Measurements from ENCODE around the gene GPRC5D. TPM values are rescaled to one million over a fixed set of nuclear protein-coding genes. Genes with fewer than 3 reads are reported as not detected.

Gene GPRC5D
- total RNA-seq, 1 donor from 2014 or later = 0.35 TPM

- intact Hi-C loops (cut with micrococcal nuclease) = no loop called here
- CTCF ChIA-PET = interaction anchor here (1.1 to 1.3 kb wide), 2 partner anchors 25 to 154 kb away, joined by 3 to 4 read pairs; no protein-coding TSS in a partner anchor
- DNase-seq (no peak), ATAC-seq (ENCODE audit: low read depth) (no peak)
- Mint-ChIP-seq H3K27me3 (peaks cover 10% of the 10 kb centered on the region), H3K9me3 (no peaks in the 10 kb centered on the region), H3K36me3 (ENCODE audit: low read depth) (no peaks in the 10 kb centered on the region), H3K4me1 (no peaks in the 10 kb centered on the region), H3K27ac (no peak overlapping the region), H3K4me3 (no peak overlapping the region)
- POLR2A ChIA-PET = no interaction called here
- no peak for TF ChIP-seq CTCF (IDR thresholded peaks at IDR 0.05)
Measured at GRCh38 chr12:12941450-12942350, 10.3 kb downstream of the GPRC5D start.

- H3K27ac Mint-ChIP-seq = no peak overlapping the region
- no peak for ATAC-seq (ENCODE audit: low read depth)
- POLR2A ChIA-PET = no interaction called here
- H3K36me3 Mint-ChIP-seq (ENCODE audit: low read depth) = no peaks in the 10 kb centered on the region
- no peaks in the 10 kb centered on the region for H3K4me1 Mint-ChIP-seq
- no peak for DNase-seq
- CTCF ChIA-PET = no interaction called here
- no peak for TF ChIP-seq CTCF (IDR thresholded peaks at IDR 0.05)
- peaks cover 10% of the 10 kb centered on the region for H3K27me3 Mint-ChIP-seq
- H3K9me3 Mint-ChIP-seq = no peaks in the 10 kb centered on the region
- H3K4me3 Mint-ChIP-seq = no peak overlapping the region
- intact Hi-C loops (cut with micrococcal nuclease) = no loop called here
Measured at GRCh38 chr12:12939888-12940287, 12.1 kb downstream of the GPRC5D start.

- CTCF ChIA-PET = no interaction called here
- intact Hi-C loops (cut with micrococcal nuclease) = no loop called here
Measured at GRCh38 chr12:12938541-12938940, 13.4 kb downstream of the GPRC5D start.

GRCh38 chr12:12936983-12937491, 14.9 kb downstream of the GPRC5D start:
- H3K27me3 Mint-ChIP-seq = peaks cover 10% of the 10 kb centered on the region
- no peak overlapping the region for H3K4me3 Mint-ChIP-seq
- no peak for TF ChIP-seq CTCF (IDR thresholded peaks at IDR 0.05)
- no peaks in the 10 kb centered on the region for H3K4me1 Mint-ChIP-seq
- H3K27ac Mint-ChIP-seq = no peak overlapping the region
- no peaks in the 10 kb centered on the region for H3K9me3 Mint-ChIP-seq
- POLR2A ChIA-PET = no interaction called here
- intact Hi-C loops (cut with micrococcal nuclease) = no loop called here
- DNase-seq = no peak
- H3K36me3 Mint-ChIP-seq (ENCODE audit: low read depth) = no peaks in the 10 kb centered on the region
- no peak for ATAC-seq (ENCODE audit: low read depth)
- CTCF ChIA-PET = no interaction called here

More at GRCh38 chr12:12938541-12938940, 13.4 kb downstream of the GPRC5D start:
- Mint-ChIP-seq H3K27ac (no peak overlapping the region), H3K36me3 (ENCODE audit: low read depth) (no peaks in the 10 kb centered on the region), H3K9me3 (no peaks in the 10 kb centered on the region), H3K27me3 (peaks cover 10% of the 10 kb centered on the region), H3K4me1 (no peaks in the 10 kb centered on the region), H3K4me3 (no peak overlapping the region)
- no peak for DNase-seq
- no peak for TF ChIP-seq CTCF (IDR thresholded peaks at IDR 0.05)
- POLR2A ChIA-PET = no interaction called here
- ATAC-seq (ENCODE audit: low read depth) = no peak

GRCh38 chr12:12934556-12934955, 17.4 kb downstream of the GPRC5D start:
- CTCF ChIA-PET = no interaction called here
- ATAC-seq (ENCODE audit: low read depth) = no peak
- H3K27me3 Mint-ChIP-seq = peaks cover 10% of the 10 kb centered on the region

More at GRCh38 chr12:12934556-12934955, 17.4 kb downstream of the GPRC5D start:
- intact Hi-C loops (cut with micrococcal nuclease) = no loop called here
- no peaks in the 10 kb centered on the region for H3K36me3 Mint-ChIP-seq (ENCODE audit: low read depth)
- POLR2A ChIA-PET = no interaction called here
- DNase-seq = no peak
- no peaks in the 10 kb centered on the region for H3K4me1 Mint-ChIP-seq
- no peak for TF ChIP-seq CTCF (IDR thresholded peaks at IDR 0.05)
- no peak overlapping the region for H3K27ac Mint-ChIP-seq
- no peaks in the 10 kb centered on the region for H3K9me3 Mint-ChIP-seq
- H3K4me3 Mint-ChIP-seq = no peak overlapping the region

Data from activated B cell treated with CpG ODN at 0.5 μM for 24 hours (primary cell).